Endothelial cell (in vitro differentiated cells): Measurements from ENCODE around the gene CLEC2A. TPM values are rescaled to one million over a fixed set of nuclear protein-coding genes. Genes with fewer than 3 reads are reported as not detected.
"Not testable (repeated sequence)": the region's sequence is repeated elsewhere in the genome, so short reads cannot be mapped to it uniquely, and the experiment has no call there.

ENCODE experiments used
- DNase-seq: peaks from one replicate; pipeline ENCODE4 v3.0.0; 2021; ENCODE audit warnings: low spot score
- H3K27ac Mint-ChIP-seq: one replicate; pipeline ENCODE4 v1.8.0; 2021; ENCODE audit warnings: mixed read lengths, inconsistent platforms; ENCODE audit not compliant: unreplicated experiment
- H3K27me3 Mint-ChIP-seq: one replicate; pipeline ENCODE4 v1.8.0; 2021; ENCODE audit warnings: mild to moderate bottlenecking, moderate library complexity, mixed read lengths, inconsistent platforms; ENCODE audit not compliant: unreplicated experiment
- H3K36me3 Mint-ChIP-seq: one replicate; pipeline ENCODE4 v1.8.0; 2021; ENCODE audit warnings: mild to moderate bottlenecking, low read depth, mixed read lengths, inconsistent platforms; ENCODE audit not compliant: unreplicated experiment
- H3K4me1 Mint-ChIP-seq: one replicate; pipeline ENCODE4 v1.8.0; 2021; ENCODE audit warnings: mild to moderate bottlenecking, mixed read lengths, inconsistent platforms; ENCODE audit not compliant: unreplicated experiment
- H3K4me3 Mint-ChIP-seq: one replicate; pipeline ENCODE4 v1.8.0; 2021; ENCODE audit warnings: mild to moderate bottlenecking, mixed read lengths, inconsistent platforms; ENCODE audit not compliant: unreplicated experiment
- H3K9me3 Mint-ChIP-seq: one replicate; pipeline ENCODE4 v1.8.0; 2021; ENCODE audit warnings: mixed read lengths, inconsistent platforms; ENCODE audit not compliant: unreplicated experiment
- total RNA-seq: library from RNA; stranded (reverse); fragmentation: NEBNext Ultra II Directional; extraction: Animal tissue kit (Norgen Biotek cat#: 25700); gene quantifications from one replicate; pipeline ENCODE4 v1.2.1, GENCODE V29; 2021; ENCODE audit not compliant: unreplicated experiment
- TF ChIP-seq, protein P1 (sequence below): fragments of 200-600 bp; sonication (generic); IDR thresholded peaks from one replicate; pipeline ENCODE4 v1.5.0; 2021; ENCODE audit warnings: antibody characterized with exemption; ENCODE audit not compliant: unreplicated experiment

The CLEC2A gene
- total RNA-seq, 1 donor from 2014 or later = not detected

DNA sequence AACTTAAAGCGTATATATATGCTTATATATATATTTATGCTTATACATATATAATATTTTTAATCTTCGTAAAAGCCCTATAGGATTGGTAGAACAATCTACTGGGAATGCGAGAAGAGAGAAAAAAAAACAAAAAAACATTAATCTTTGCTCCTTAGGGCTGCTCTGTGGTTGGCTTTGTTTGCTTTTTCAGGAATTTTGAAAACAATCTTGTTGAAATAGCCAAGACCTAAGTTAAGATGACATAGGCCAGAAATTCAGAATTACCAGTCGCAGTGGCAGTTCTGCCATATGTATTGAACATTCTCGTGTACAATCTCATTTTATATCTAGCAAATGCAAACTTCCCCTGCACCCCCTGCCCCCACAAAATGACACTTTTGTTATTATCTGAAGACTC is 50.2 kb downstream of the CLEC2A start:
- Mint-ChIP-seq H3K9me3 (no peaks in the 10 kb centered on the region), H3K27ac (no peak overlapping the region), H3K4me3 (no peak overlapping the region), H3K4me1 (no peaks in the 10 kb centered on the region), H3K27me3 (peaks cover 2% of the 10 kb centered on the region), H3K36me3 (no peaks in the 10 kb centered on the region)
- no peak for DNase-seq
- TF ChIP-seq, protein P1, sequence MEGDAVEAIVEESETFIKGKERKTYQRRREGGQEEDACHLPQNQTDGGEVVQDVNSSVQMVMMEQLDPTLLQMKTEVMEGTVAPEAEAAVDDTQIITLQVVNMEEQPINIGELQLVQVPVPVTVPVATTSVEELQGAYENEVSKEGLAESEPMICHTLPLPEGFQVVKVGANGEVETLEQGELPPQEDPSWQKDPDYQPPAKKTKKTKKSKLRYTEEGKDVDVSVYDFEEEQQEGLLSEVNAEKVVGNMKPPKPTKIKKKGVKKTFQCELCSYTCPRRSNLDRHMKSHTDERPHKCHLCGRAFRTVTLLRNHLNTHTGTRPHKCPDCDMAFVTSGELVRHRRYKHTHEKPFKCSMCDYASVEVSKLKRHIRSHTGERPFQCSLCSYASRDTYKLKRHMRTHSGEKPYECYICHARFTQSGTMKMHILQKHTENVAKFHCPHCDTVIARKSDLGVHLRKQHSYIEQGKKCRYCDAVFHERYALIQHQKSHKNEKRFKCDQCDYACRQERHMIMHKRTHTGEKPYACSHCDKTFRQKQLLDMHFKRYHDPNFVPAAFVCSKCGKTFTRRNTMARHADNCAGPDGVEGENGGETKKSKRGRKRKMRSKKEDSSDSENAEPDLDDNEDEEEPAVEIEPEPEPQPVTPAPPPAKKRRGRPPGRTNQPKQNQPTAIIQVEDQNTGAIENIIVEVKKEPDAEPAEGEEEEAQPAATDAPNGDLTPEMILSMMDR = no peak

DNA sequence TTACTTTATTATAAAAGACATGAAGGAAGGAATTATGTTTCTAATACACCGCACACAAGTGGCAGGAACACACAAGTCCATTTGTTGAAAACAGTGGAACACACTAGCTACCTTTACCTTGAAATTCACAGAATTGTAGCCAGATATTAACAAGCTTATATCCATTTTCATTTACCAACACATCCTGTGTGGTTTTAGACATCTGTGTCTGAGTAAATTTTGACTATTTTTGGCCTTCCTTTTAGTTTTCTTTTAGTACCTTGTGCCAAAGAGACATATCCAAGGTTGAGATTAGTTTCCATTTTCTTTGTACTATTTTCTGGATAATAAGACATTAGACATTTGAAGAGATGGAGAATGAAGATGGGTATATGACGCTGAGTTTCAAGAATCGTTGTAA is 50.9 kb downstream of the CLEC2A start, which contains the start of gene KLRF2:
KLRF2 (plus strand) TSS at position 244 of the 400 bp plus-strand sequence; CDS start at position 351, 107 bp downstream.
- H3K4me1 Mint-ChIP-seq = no peaks in the 10 kb centered on the region
- TF ChIP-seq, protein P1 = no peak
- no peaks in the 10 kb centered on the region for H3K9me3 Mint-ChIP-seq
- no peak for DNase-seq
- H3K27me3 Mint-ChIP-seq = peaks cover 2% of the 10 kb centered on the region
- no peak within 1 kb of the TSS for H3K27ac Mint-ChIP-seq
- H3K4me3 Mint-ChIP-seq = no peak within 1 kb of the TSS
- H3K36me3 Mint-ChIP-seq = no peaks in the 10 kb centered on the region

DNA sequence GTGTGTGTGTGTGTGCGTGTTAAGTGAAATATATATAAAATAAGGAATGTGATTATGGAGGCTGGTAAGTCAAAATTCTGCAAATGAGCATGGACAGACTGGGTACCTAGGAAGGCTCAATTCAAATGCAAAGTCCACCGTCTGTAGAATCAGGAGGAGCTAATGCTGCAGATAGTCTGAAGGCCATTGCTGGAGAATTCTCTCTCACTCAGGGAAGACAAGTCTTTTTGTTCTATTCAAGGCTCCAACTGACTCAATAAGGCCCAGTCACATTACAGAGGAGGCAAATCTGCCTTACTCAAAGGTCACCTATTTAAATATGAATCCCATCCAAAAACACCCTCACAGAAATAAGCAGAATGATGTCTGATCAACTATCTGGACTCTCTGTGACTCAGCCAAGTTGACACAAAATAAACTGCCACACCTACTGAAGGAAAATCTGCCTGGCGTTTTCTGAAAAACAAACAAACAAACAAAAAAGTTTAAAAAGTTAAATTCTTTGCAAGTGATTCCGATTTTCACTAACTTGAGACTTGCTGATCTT is 51.6 kb downstream of the CLEC2A start:
- Mint-ChIP-seq H3K27ac (no peak overlapping the region), H3K4me1 (no peaks in the 10 kb centered on the region), H3K27me3 (peaks cover 2% of the 10 kb centered on the region), H3K4me3 (no peak overlapping the region), H3K36me3 (no peaks in the 10 kb centered on the region), H3K9me3 (no peaks in the 10 kb centered on the region)
- TF ChIP-seq, protein P1 = no peak
- DNase-seq = no peak

DNA sequence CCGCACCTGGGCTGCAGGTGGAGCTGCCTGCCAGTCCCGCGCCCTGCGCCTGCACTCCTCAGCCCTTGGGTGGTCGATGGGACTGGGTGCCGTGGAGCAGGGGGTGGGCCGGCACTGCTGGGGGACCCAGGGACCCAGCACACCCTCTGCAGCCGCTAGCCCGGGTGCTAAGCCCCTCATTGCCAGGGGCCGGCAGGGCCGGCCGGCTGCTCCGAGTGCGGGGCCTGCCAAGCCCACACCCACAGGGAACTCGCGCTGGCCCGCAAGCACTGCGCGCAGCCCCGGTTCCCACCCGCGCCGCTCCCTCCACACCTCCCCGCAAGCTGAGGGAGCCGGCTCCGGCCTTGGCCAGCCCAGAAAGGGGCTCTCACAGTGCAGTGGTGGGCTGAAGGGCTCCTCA is 56.0 kb downstream of the CLEC2A start:
- H3K4me3 Mint-ChIP-seq, H3K4me1 Mint-ChIP-seq, H3K36me3 Mint-ChIP-seq, H3K9me3 Mint-ChIP-seq, H3K27me3 Mint-ChIP-seq, H3K27ac Mint-ChIP-seq, DNase-seq: not testable (repeated sequence)

DNA sequence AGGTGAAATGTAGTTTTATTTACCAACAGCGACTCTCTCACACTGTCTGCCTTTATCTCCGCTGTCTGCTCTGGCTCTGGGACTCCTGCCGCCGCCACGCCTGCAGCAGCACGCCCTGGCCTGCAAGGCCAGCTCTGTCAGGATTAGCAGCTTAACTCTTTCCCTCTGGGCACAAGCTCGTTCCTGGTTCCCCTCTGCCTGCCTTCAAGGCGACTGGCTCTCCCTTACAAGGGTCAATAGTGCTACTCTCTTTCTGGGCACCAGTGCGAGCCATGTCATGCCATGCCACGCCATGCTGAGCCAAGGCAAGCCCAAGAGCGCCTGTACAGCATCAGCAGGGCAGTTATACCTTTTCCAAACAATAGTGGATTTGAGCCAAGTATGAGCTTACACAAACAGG is 59.4 kb downstream of the CLEC2A start:
- Mint-ChIP-seq H3K4me1 (peaks cover 6% of the 10 kb centered on the region), H3K9me3 (no peaks in the 10 kb centered on the region), H3K27ac (no peak overlapping the region), H3K27me3 (no peaks in the 10 kb centered on the region), H3K36me3 (no peaks in the 10 kb centered on the region), H3K4me3 (no peak overlapping the region)
- TF ChIP-seq, protein P1 = no peak
- no peak for DNase-seq
